ENCODE measurements around the gene FAM227A.

The FAM227A gene

DNA sequence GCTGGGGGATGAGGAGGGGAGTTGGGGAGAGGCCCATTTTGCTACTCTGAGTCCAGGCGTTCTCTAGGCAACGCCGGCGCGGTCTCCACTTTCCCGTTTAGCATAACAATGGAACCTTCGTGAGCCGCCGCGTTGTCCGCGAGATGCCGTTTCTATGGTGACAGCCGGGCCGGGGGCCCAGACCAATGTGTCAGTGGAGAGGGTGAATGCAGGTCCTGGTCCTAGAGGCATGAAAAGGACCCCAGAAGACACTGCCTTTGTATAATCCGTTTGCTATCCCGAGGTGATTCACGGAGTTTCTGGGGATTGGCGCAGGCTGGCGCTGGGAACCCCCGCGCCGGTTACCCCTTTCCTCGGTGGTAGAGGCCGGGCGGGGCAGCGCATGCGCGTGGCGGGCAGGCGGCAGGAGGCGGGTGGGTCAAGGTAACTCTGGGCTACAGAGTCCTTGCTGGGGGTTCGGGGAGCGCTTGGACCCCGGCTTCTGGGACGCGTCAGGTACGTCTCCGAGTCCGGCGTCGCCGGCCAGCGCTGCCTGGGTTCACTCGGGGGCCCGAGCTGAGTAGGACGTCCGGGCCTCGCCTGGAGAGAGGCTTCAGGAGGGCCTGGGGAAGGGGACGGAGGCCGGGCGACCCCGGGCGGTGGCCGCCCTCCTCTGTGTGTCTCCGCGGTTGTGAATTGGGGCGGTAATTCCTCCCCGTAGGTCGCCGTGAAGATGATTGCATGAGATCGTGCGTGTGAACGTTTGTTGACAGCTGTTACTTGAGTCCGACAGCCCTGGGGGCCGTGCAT lies at the start of gene FAM227A, which contains the start of gene CBY1:
FAM227A (minus strand) TSS at position 137 of the 789 bp plus-strand sequence. CDS start 6,224 bp downstream, outside the sequence.
CBY1 (plus strand) TSS at position 383 of the 789 bp plus-strand sequence. CDS start 11,417 bp downstream, outside the sequence.
- DNase-seq = peak; percentile 87

DNA sequence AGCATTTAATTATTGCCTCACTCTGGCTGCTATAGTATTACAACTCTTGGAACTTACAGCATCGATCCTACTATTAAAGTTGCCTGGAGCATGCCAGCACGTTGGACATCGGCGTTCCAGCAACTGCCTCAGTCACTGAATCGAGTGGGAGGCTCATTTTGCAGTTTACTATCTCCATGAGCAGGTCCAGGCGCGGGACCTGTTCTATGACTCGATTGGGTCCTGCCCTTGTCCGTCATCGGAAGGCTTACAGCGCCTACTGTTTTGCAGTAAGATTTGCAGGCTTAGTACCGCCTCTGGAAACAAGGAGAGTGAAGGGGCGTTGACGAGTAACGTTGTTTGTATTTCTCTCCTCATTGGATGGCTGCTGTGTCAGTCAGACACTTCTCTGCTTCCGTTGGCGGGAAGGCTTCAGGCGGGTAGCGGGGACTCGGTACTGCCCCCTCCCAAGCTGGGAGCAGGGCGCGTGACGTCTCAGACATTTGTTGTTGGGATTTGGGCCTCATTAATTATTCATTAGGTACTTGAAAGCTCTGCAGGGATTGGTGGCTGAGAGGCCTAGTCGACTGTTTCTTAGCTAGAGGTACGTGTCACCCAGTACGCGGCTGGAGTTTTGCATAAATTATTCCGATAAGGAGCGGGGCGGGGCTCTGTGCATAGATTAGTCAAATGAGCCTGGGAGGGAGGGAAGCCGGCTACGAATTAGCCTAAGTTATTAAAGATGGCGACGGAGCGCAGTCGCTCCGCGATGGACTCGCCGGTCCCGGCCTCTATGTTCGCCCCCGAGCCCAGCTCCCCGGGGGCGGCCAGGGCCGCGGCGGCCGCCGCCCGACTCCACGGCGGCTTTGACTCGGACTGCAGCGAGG lies 49.3 kb upstream of the FAM227A start, which contains the start of gene GTPBP1:
GTPBP1 (plus strand) TSS at position 710 of the 866 bp plus-strand sequence; CDS start at position 722, 12 bp downstream.
- peak; percentile 100 for DNase-seq

DNA sequence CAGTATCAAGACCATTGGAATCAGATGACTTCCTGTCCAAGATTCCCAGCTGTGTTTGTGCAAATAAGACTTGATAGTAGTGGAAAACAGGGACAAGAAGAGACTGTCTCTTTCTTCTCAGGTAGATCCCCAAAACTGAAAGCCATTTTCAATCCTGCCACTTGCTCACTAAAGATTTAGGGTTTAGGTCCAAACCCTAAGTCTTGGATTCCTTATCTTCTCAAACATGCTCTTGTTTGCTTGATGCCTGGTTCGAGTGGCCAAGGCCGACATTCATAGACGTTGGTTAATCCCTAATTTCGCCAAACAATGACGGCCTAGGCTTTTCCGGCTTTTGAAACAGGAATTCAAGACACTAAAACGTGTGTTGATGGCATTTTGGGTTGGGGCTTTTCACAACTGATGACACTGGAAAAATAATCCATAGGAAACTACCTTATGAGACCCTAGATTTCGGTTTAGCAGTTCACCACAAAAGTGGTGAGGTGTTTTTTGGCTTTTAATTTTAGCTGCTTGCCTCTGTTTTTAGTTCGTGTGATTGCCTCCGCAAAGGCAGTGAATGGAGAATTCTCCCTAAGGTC lies 48.6 kb upstream of the FAM227A start:
- no peak for DNase-seq

DNA sequence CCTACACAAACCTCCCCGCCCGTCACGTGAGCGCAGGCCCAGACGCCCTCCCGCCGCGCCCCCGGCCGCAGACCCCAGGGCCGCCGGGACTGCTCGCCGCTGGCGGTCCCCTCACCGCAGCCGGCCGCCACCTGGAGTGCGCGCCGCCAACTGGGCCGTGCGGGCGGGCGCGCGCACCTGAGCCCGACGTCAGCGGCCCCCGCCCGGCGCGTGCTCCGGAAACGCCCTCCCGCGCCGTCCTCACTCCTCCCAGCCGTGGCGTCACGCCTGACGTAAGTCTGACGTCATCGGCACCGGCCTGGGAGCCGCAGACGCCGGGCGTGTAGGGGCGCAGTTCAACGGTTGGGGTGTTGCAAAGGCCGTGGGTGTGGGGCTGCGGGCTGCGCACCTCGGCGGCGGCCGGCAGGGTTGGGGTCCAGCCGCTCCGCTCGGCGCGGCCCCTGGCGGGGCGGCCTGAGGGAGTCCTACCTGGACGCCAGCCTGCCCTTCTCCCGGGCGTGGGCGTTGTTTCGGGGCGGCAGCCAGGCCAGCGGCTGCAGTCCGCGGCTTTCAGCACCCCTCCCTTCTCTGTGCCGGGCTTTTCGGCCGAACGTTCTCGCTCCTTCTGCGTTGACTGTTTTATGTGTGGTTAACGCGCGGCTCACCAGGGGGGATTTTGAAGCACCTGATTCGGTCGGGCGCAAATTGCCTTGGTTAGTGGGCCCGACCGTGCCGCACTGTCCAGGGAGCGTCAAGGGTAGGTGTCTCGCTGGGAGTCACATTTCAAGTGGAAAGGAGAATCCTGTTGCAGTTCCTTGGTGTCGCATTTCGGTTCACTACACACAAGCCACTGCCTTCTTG lies 44.8 kb upstream of the FAM227A start, which contains the start of gene JOSD1:
JOSD1 (minus strand) TSS at position 155 of the 840 bp plus-strand sequence. CDS start 956 bp downstream, outside the sequence.
- DNase-seq = peak; percentile 96

DNA sequence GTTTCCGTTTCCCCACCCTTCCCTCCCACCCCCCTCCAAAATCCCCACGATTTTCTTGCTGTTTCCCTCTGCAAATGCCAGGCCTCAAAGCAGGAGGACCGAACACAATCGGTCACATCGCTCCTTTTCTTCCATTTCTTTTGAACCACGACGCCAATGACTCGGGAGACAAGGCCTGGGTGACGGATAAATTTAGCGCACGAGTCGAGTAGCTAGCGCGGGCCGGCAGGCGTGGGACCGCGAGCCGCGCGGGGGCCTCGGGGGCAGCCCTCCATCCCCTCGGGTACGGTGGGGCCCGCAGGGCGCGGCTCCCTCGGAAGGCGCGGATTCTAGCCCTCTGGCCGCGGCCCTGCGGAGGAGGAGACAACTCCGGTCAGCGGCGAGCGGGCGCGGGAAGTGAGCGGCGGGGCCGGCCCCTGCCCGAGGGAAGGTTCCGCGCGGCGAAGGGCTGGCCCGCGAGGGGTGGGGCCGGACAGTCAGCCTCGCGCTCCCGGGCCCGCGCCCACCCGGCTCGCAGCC lies 44.1 kb upstream of the FAM227A start:
- no peak for DNase-seq

DNA sequence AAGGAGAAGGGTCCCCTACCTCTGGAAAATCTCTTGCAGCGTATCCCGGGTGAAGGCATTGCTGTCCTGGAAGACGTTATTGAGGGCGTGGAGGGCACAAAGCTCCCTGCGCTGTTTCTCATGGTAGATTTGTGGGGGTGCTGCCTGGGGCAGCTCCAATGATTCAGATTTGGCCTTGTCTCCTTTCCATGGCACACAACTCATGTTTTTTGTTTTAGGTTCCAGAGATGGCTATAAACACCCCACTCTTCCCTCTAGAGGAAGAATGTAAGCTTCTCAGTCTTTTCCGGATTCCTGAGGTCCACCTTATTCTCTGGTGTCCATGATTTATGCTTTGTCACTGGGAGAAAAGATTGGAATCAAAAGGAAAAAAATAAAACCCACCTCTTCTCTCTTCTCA lies 43.6 kb upstream of the FAM227A start:
- no peak for DNase-seq

DNA sequence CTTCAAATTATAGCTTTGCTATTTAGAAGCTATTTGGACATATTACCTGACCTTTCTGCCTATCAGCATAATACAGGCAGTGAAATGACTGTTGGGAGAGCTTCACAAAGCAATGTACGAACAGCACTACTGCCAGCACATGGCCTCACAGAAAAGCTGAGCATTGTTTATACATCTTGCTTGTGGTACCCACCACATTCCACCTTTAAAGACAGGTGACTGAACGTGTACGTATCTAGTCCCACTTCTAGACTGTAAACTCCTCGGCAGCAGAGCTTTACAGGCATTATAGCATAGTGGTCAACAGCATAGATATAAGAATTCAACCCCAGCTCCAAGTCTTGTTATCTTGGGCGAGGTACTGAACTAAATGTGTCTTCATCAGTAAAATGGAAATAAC lies 43.0 kb upstream of the FAM227A start:
- DNase-seq = no peak

DNA sequence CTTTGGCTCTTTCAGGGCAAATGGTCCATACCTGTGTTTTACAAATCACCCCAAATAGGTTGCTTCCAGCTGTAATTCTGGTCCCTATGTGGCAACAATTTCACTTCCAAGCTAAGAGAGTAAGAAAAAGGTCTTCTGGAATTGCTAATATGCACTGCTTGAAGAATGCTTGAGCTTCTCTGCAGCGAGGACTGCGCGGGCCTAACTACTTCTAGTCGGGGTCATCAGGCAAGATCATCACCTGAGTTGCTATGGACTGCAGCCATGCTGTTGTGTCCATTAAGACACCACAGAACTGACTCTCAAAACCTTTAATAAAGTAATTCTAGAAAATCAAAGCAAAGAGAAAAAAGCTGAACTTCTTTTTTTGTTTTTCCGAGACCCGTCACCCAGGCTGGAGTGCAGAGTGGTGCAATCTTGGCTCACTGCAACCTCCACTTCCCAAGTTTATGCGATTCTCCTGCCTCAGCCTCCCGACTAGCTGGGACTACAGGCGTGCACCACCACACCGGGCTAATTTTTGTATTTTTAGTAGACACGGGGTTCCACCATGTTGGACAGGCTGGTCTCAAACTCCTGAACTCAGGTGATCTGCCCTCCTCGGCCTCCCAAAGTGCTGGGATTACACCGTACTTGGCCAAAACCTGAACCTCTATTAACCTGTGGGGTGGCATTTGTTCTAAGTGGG lies 42.4 kb upstream of the FAM227A start:
- DNase-seq = no peak

DNA sequence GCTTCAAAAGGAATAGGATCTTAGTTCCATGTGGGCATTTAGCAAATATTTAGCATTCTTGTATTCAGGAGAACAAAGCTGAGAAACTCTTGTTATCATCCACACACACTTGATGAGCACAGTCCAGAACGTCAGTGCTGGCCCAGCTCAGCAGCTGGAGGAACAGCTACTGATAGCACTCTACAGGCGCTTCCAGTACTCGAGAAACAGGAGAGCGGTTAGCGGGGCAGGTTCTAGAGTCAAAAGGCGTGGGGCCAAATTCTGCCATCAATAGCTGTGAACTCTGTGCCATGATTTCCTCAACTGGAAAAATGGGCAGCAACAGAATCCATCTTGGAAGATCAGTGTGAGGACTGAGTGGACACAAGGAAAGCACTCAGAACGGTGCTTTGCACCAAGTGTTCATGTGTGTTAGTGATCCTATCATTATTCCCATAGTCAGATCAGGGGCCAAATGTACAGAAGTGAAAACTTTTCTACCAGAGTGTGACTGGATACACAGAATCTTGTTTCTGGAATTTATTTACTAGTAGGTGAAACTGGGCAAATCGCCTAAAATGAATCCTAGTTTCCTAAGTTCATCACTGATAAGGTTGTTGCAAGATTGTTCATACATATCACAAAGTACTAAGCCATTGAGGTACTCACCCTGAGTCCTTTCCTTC lies 41.4 kb upstream of the FAM227A start:
- DNase-seq = no peak

DNA sequence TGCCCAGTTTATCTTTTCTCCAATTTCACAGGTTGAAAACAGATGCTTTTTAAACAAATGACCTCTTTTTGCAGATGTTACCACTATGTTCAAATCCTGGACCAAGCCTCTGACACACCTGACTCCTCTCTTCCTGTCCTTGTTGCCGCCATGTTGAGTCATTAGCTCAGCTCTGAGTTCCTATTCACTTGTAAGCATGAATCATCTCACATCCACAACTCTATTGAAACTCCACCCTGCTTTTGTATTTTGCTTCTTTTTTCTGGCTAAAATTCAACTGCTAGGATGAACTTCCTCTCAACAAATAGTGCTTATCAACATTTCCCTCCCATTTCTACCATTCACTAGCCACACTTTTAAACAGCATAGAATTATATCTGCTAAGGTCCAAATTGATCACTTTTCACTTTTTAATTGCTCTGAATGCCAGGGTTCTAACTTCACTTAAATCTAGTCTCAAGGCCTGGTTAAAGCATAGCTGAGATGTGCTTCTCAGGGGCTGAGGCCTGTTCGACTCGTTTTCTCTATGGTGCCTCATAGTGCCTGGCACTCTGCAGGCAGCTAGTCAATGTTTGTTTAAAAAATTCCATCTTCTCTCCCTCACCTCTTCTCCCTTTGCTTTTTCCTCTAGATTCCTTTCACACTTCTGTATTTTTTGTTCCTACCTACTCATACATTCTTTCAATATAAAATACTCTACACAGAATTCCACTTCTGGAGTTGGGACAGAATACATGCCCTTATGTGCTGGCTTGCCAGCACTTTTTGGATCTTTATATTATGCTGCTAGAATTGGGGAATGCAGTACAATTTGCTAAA lies 40.6 kb upstream of the FAM227A start:
- peak; percentile 76 for DNase-seq

DNA sequence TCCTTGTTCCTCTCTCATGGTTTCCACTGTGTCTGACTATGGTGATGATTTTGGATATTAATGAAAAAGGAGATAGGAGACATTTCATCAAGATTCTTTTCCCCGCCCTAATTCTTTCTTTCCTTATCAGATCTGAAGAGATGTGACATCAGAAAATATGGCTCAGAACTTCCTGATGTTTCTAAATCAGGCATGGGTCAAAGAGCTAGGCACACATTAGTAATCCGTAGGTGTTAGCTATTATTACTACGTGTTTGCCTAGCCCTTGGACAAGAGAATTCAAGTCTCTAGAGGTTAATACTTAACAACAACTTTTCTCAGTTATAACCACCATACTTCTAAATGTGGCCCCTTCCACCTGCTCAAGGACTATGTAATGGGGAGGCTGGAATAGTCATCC lies 38.7 kb upstream of the FAM227A start:
- DNase-seq = no peak

DNA sequence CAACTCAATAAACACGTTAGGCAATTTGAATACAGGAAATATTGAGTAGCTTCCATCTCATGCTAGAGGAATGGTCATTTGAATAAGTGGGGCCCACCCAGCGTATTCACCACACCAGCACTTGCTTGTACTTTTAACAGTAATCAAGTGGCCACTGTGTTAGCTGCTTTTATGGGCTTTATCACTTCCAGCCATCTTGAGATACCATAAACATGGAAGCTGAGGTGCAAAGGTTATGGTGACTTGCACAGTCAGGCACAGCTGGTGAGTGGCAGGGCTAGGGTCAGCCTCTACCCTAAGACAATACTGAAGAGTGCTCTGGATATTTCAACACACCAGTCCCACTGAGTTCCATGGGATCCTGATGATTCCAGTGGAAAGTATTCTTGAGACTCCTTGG lies 37.9 kb upstream of the FAM227A start:
- no peak for DNase-seq

DNA sequence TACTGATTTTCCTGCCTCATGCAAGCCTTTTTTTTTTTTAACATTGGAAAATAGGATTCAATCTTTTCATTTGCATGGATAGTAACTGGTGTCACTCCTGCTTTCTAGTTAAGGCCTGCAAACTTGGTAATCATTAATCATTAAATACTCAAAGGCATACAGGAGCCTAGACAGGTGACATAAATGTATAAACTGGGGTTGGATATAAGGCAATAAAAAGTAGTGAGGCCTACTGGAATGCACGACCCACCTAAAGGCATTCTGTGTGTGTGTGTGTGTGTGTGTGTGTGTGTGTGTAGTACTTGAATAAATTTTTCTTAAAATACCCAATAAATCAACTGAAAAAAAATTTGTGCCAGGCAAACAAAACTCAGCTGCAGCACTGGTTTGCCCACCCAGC lies 33.5 kb upstream of the FAM227A start:
- no peak for DNase-seq

DNA sequence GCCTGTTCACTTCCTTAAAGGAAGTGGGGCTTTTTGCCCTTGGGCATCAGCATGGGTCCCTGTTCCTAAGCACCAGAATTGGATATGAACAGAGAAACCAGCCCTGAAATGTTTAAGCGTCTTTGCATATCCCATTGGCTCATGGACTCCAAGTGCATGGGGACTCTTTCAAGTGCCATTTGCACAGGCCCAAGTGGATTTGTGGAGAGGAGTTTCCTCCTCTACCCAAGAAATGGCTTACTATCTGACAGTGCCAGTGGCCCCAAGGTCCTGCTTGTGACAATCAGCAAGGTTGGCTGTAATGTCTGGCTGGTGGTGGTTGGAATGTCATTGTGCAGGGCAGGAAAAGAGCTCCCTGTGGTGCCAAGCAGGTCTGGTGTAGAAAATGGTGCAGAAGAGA lies 29.6 kb upstream of the FAM227A start:
- DNase-seq = no peak

DNA sequence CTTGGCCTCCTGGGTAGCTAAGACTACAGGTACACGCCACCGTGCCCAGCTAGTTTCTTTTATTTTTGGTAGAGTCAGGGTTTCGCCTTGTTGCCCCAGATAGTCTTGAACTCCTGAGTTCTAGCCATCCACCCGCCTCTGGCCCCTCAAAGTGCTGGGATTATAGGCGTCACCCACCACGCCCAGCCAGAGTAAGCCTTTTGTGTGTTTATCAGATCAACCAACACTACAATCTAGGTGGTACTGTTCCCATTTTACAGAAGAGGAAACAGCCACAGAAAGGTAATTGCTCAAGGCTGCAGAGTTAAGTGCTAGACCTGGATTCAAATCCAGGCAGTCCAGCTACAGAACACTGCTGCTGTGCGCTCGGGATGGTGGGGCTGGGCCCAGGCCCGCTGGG lies 28.7 kb upstream of the FAM227A start:
- DNase-seq = no peak

DNA sequence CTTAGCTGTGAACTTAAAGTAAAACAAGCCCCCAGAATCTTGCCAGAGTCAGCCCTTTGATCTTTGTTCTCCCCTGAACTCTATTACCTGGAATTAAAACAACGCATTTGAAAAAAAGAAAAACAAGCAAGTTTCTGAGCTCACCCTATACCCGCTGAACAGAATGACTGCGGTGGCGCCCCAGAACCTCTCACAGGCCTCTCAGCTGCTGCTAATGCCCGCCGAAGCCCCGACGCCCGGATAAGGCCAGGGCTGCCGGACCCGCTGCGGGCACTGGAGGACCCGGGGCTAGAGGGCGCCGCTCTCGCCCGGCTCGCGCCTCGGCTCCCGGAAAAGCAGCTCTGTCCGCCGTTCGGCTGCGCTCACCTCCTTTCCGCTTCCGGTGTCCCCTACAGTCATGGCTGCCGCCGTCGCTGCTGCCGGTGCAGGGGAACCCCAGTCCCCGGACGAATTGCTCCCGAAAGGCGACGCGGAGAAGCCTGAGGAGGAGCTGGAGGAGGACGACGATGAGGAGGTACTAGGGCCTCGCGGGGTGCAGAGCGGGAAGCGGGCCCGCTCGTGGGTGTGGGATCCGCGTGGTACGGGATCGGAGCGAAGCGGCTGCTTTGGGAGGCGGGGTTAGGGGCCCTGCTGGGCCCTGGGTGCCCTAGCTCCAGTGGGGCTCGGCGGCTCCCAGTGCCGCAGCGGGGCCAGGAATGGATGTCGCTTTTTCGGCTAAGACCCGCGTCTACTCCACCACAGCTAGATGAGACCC lies 25.6 kb upstream of the FAM227A start, which contains the start of gene TOMM22:
TOMM22 (plus strand) TSS at position 376 of the 754 bp plus-strand sequence; CDS start at position 398, 22 bp downstream.
- DNase-seq = peak; percentile 92

DNA sequence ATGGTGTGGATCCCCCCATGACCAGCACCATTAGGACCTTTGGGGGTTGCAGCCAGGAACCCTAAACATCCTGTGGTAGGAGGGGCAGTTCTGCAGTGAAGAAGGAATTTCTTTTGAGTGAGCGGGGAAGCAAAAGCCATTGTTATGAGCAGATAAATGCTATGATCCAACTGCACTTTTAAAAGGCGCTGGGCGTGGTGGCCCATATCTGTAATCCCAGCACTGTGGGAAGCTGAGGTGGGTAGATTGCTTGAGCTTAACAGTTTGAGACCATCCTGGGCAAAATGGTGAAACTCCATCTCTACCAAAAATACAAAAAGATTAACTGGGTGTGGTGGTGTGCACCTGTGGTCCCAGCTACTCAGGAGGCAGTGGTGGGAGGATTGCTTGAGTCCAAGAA lies 19.6 kb upstream of the FAM227A start:
- no peak for DNase-seq

DNA sequence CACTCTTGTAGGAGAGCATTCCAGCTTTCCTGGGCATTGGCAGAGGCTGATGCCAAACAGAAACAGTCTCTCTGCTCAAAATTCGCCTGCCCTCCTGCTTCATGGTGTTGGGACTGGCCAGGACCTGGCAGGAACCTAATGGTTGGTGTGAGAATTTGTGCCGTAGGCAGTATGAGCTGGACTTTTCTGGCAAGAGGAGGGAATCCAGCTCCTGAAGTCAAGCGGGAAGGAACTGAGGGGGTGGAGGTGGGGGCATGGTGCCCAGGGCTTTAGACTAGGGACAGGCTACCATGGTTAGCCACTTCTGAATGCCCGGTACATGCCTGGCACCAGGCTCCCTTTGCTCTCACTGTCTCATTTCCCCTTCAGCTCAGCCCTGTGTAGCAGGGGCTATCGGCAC lies 18.7 kb upstream of the FAM227A start:
- no peak for DNase-seq
